ENCODE results near the gene MAT2B. TPM values are rescaled to one million over a fixed set of nuclear protein-coding genes. Genes with fewer than 3 reads are reported as not detected.

MAT2B gene
- polyA plus RNA-seq, 2 of the 4 experiments (the other 2 are of a cell fraction): 58.6 to 74.0 TPM

GRCh38 chr5:163478126-163478981 is 27.1 kb upstream of the MAT2B start:
- ATAC-seq: no peak
- Histone ChIP-seq H3K4me2 (0 out of 3 replicates have a peak overlapping the region, but pooled peaks have one; percentile 9), H3K4me3 (no peak overlapping the region), H3K27ac (no peak overlapping the region), H3K4me1 (peaks cover 9% of the 10 kb centered on the region; the same call in 2 of the 3 replicates), H3K9me3 (no peaks in the 10 kb centered on the region)
- CTCF ChIA-PET: interaction anchor here (0.7 to 1.3 kb wide), 3 partner anchors 12 to 29 kb away, joined by 3 read pairs; no protein-coding TSS in a partner anchor
- whole genome bisulfite sequencing (ENCODE audit: missing lambda C conversion rate): 75% methylated on average over 2 of the region's 2 CpGs
- TF ChIP-seq CHD2 (IDR thresholded peaks at IDR 0.05; ENCODE audit: low read length, partially characterized antibody) (no peak), REST (IDR thresholded peaks at IDR 0.05) (no peak), FOSL2 (IDR thresholded peaks at IDR 0.05) (no peak), FOSL2 (CRISPR knock-in tag; IDR thresholded peaks at IDR 0.05) (no peak), CEBPB (IDR thresholded peaks at IDR 0.05) (no peak), FOXS1 (CRISPR knock-in tag; IDR thresholded peaks at IDR 0.05) (no peak), POLR2AphosphoS2 (conservative IDR thresholded peaks at IDR 0.05; ENCODE audit: low read length) (no peak), BCL3 (IDR thresholded peaks at IDR 0.05) (no peak), RFX5 (IDR thresholded peaks at IDR 0.05) (no peak), HMGXB4 (CRISPR knock-in tag; IDR thresholded peaks at IDR 0.05; ENCODE audit: borderline replicate concordance) (no peak), JUN (IDR thresholded peaks at IDR 0.05) (no peak), SMC3 (IDR thresholded peaks at IDR 0.05) (no peak), CBX2 (IDR thresholded peaks at IDR 0.05; ENCODE audit: borderline replicate concordance, low read depth) (no peak), EHMT2 (IDR thresholded peaks at IDR 0.05; ENCODE audit: low read depth) (no peak), CBX8 (IDR thresholded peaks at IDR 0.05) (no peak), HES2 (IDR thresholded peaks at IDR 0.05) (no peak), ESRRA (IDR thresholded peaks at IDR 0.05; ENCODE audit: borderline replicate concordance, low read length) (no peak), ZSCAN20 (CRISPR knock-in tag; IDR thresholded peaks at IDR 0.05) (no peak)
- TF ChIP-seq, protein P1, sequence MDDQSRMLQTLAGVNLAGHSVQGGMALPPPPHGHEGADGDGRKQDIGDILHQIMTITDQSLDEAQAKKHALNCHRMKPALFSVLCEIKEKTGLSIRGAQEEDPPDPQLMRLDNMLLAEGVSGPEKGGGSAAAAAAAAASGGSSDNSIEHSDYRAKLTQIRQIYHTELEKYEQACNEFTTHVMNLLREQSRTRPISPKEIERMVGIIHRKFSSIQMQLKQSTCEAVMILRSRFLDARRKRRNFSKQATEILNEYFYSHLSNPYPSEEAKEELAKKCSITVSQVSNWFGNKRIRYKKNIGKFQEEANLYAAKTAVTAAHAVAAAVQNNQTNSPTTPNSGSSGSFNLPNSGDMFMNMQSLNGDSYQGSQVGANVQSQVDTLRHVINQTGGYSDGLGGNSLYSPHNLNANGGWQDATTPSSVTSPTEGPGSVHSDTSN (IDR thresholded peaks at IDR 0.05): no peak
- TF ChIP-seq, protein P2, sequence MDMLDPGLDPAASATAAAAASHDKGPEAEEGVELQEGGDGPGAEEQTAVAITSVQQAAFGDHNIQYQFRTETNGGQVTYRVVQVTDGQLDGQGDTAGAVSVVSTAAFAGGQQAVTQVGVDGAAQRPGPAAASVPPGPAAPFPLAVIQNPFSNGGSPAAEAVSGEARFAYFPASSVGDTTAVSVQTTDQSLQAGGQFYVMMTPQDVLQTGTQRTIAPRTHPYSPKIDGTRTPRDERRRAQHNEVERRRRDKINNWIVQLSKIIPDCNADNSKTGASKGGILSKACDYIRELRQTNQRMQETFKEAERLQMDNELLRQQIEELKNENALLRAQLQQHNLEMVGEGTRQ (IDR thresholded peaks at IDR 0.05): no peak
- POLR2A ChIA-PET: interaction anchor here (1.4 kb wide), 1 partner anchor 18 kb away, joined by 6 read pairs; the partner anchor contains the start of genes HMMR and NUDCD2
- no peak for DNase-seq (ENCODE audit: low read depth in 1 of 2, low spot score in 1 of 2)
- FAIRE-seq: no peak
